HL-60 (cell line): ENCODE results near the gene CNOT3.

ENCODE experiments used
- DNase-seq, 2 experiments: peaks; one replicate each; pipeline ENCODE4 v3.0.0-alpha.2; 2010 to 2020; ENCODE audit warnings: low read depth in 1 of 2, low spot score in 1 of 2
- H3K27ac ChIP-seq: fragments of 250-450 bp; sonication (Bioruptor Pico); replicated peaks from 2 replicates; pipeline ENCODE4 v1.5.1; 2020; ENCODE audit warnings: mild to moderate bottlenecking, moderate library complexity
- H3K27me3 ChIP-seq: fragments of 250-450 bp; sonication (Bioruptor Pico); 2 replicates; pipeline ENCODE4 v1.5.1; 2021; ENCODE audit warnings: mild to moderate bottlenecking, moderate library complexity; ENCODE audit not compliant: insufficient read depth, poor library complexity, severe bottlenecking
- H3K4me3 ChIP-seq: replicated peaks from 2 replicates; pipeline ENCODE4 v1.5.1; 2011; ENCODE audit warnings: mild to moderate bottlenecking, control low read depth, low read length; ENCODE audit not compliant: insufficient read depth
- GABPA ChIP-seq: IDR thresholded peaks from 2 replicates; pipeline ENCODE4 v1.6.1; 2012; ENCODE audit warnings: low read depth
- POLR2AphosphoS5 ChIP-seq: IDR thresholded peaks from 2 replicates; pipeline ENCODE4 v1.6.1; 2012; ENCODE audit warnings: low read depth
- SPI1 ChIP-seq: IDR thresholded peaks from 2 replicates; pipeline ENCODE4 v1.6.1; 2012; ENCODE audit warnings: low read depth, mild to moderate bottlenecking, borderline replicate concordance
- TF ChIP-seq, protein P1 (sequence below): IDR thresholded peaks from 2 replicates; pipeline ENCODE4 v1.6.1; 2012; ENCODE audit warnings: low read depth; ENCODE audit not compliant: insufficient replicate concordance
- TF ChIP-seq, protein P2 (sequence below): IDR thresholded peaks from one replicate; pipeline ENCODE4 v1.5.1; 2011; ENCODE audit warnings: low read length, control low read depth, inconsistent platforms; ENCODE audit not compliant: insufficient read depth

Gene CNOT3

DNA sequence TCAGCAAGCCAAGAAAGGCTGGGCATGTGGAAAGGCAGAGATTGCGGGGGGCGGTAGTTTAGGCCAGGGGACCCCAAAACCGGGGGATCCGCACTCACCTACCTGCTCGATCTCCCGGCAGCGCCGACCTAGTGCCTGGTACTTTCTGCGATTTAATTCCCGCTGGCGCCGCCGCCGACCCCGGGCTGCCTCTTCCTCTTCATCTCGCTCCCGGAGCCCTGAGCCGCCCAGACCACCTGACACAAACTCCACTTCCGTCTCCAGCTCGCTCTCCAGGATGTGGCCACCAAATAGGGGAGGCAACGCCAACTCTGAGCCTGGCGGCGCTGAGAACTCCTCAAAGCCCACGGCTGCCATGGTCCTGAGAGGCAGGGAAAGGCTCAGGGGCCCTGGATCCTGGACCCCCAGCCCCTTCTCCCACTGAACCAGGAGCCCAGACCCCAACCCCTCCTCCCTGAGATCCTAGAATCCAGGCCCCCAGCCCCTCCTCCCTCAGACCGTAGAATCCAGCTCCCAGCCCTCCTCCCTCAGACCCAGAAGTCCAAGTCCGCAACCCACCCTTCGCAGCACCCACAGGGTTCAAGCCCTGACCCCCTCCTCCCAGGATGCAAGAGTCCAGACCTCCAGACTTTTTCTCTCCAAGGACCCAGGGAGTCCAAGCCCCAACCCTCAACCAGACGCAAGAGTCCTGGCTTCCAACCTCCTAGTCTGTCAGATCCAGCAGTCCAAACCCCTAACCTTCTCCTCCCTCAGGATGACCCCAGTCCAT, 23.0 kb upstream of the CNOT3 start:
- DNase-seq: peak; percentile 58 to 79
- H3K27me3 ChIP-seq: no peaks in the 10 kb centered on the region
- TF ChIP-seq GABPA (peak; percentile 36; the same call in 1 of the 2 replicates), POLR2AphosphoS5 (no peak; the same call in 1 of the 2 replicates), SPI1 (peak; percentile 73; the same call in 1 of the 2 replicates)
- TF ChIP-seq, protein P1, sequence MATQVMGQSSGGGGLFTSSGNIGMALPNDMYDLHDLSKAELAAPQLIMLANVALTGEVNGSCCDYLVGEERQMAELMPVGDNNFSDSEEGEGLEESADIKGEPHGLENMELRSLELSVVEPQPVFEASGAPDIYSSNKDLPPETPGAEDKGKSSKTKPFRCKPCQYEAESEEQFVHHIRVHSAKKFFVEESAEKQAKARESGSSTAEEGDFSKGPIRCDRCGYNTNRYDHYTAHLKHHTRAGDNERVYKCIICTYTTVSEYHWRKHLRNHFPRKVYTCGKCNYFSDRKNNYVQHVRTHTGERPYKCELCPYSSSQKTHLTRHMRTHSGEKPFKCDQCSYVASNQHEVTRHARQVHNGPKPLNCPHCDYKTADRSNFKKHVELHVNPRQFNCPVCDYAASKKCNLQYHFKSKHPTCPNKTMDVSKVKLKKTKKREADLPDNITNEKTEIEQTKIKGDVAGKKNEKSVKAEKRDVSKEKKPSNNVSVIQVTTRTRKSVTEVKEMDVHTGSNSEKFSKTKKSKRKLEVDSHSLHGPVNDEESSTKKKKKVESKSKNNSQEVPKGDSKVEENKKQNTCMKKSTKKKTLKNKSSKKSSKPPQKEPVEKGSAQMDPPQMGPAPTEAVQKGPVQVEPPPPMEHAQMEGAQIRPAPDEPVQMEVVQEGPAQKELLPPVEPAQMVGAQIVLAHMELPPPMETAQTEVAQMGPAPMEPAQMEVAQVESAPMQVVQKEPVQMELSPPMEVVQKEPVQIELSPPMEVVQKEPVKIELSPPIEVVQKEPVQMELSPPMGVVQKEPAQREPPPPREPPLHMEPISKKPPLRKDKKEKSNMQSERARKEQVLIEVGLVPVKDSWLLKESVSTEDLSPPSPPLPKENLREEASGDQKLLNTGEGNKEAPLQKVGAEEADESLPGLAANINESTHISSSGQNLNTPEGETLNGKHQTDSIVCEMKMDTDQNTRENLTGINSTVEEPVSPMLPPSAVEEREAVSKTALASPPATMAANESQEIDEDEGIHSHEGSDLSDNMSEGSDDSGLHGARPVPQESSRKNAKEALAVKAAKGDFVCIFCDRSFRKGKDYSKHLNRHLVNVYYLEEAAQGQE: no peak
- TF ChIP-seq, protein P2, sequence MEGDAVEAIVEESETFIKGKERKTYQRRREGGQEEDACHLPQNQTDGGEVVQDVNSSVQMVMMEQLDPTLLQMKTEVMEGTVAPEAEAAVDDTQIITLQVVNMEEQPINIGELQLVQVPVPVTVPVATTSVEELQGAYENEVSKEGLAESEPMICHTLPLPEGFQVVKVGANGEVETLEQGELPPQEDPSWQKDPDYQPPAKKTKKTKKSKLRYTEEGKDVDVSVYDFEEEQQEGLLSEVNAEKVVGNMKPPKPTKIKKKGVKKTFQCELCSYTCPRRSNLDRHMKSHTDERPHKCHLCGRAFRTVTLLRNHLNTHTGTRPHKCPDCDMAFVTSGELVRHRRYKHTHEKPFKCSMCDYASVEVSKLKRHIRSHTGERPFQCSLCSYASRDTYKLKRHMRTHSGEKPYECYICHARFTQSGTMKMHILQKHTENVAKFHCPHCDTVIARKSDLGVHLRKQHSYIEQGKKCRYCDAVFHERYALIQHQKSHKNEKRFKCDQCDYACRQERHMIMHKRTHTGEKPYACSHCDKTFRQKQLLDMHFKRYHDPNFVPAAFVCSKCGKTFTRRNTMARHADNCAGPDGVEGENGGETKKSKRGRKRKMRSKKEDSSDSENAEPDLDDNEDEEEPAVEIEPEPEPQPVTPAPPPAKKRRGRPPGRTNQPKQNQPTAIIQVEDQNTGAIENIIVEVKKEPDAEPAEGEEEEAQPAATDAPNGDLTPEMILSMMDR: no peak
- H3K4me3 ChIP-seq: peak overlapping the region; percentile 93
- H3K27ac ChIP-seq: peak overlapping the region; percentile 96

DNA sequence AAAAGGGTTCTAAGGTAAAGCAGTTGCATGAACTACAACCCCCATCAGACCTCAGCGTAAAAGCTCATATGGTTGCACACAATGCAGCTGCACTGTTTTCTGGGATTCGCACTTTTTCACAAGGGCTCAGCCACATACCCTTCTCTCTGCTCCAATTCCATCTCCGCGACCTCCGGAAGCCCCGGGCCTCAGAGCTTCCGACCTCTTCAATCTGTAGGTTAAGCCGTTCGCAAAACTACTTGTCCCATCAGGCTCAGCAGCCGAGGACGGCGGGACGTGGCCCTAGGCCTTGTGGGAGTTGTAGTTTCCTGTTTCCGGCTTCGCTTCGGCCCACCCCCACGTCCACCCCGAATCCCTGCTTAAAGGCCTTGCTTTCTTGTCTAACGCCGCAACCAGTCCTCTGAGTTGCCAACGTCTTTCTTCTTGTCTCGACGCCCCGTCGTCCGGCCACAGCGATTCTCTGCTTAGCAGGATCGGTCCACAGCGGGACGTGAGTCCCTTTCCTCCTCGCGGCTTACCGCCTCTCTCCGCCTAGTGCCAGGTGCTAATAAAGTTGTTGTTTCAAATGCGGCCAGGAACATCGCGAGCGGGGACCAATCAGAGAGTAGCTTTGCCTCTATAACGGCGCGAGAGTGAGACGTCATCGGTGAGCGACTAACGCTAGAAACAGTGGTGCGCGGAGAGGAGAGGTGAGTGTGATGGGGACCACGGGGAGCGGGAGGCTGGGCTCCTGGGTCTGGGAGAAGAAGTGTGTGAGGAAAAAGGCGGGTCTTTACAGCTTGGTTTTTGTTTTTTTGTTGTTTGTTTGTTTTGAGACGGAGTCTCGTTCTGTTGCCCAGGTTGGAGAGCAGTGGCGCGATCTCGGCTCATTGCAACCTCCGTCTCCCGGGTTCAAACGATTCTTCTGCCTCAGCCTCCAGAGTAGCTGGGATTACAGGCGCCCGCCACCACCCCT, 22.2 kb upstream of the CNOT3 start, which contains the start of the genes PRPF31 and TFPT:
Gene PRPF31, plus strand, starts transcription at position 646 of the 955 bp plus-strand sequence. CDS start 2,525 bp downstream, outside the sequence.
Gene TFPT, minus strand, starts transcription at position 549 of the 955 bp plus-strand sequence. Its CDS starts 388 bp downstream, at position 161.
- Histone ChIP-seq H3K4me3 (peak within 1 kb of the TSS; percentile 93), H3K27ac (peak within 1 kb of the TSS; percentile 96), H3K27me3 (no peaks in the 10 kb centered on the region)
- TF ChIP-seq GABPA (peak; percentile 65), SPI1 (no peak), POLR2AphosphoS5 (peak; percentile 83)
- TF ChIP-seq, protein P1: no peak
- TF ChIP-seq, protein P2: no peak
- DNase-seq: peak; percentile 94 to 98

DNA sequence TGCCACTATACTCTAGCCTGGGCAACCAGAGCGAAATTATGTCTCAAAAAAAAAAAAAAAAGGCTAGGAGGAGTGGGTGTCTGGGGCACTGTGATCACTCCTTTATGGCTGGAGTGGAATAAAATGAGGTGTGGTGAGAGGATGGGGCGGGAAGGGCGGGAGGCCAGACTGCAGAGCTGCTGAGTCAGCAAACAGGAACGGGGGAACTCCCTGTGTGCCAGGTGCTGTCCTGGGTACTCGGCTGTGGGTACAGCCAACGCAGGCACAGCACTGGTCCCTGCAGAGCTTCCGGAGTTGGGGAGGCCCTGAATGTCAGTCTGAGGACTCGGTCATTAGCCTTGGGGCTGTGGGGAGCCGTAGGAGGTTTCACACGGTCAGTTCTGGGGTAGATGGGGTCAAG, 16.3 kb upstream of the CNOT3 start:
- no peaks in the 10 kb centered on the region for H3K27me3 ChIP-seq
- DNase-seq: no peak
- H3K27ac ChIP-seq: no peak overlapping the region
- H3K4me3 ChIP-seq: no peak overlapping the region
- TF ChIP-seq GABPA (no peak), SPI1 (no peak), POLR2AphosphoS5 (no peak)
- TF ChIP-seq, protein P2: no peak
- TF ChIP-seq, protein P1: no peak
